HepG2 (cell line): ENCODE results near the gene C1orf185. TPM values are rescaled to one million over a fixed set of nuclear protein-coding genes. Genes with fewer than 3 reads are reported as not detected.

Experiments
- ARID3A ChIP-seq: IDR thresholded peaks from 2 replicates; pipeline ENCODE4 v1.6.1; 2012; ENCODE audit warnings: low read depth, low read length, improper control_type of control experiment
- FOXO1 ChIP-seq: sonication (generic); formaldehyde crosslinking; IDR thresholded peaks from 2 replicates; pipeline ENCODE4 v1.4.0; 2020; ENCODE audit warnings: missing genetic modification reagents
- HMGA1 ChIP-seq: sonication (generic); formaldehyde crosslinking; conservative IDR thresholded peaks from 2 replicates; pipeline ENCODE4 v1.4.0; 2020; ENCODE audit warnings: missing genetic modification reagents
- MAFK ChIP-seq, 2 experiments: IDR thresholded peaks in 1 of 2; conservative IDR thresholded peaks in 1 of 2; 2 replicates each; pipeline ENCODE4 v1.6.1; 2011; ENCODE audit warnings: improper control_type of control experiment in 2 of 2, low read length in 2 of 2
- MAZ ChIP-seq, 2 experiments: sonication (generic) in 1 of 2; formaldehyde crosslinking in 1 of 2; IDR thresholded peaks; 2 replicates each; pipeline versions ENCODE4 v1.5.0 to v1.6.1; 2012 to 2020; ENCODE audit warnings: low read depth in 2 of 2, mild to moderate bottlenecking in 2 of 2, borderline replicate concordance in 1 of 2, improper control_type of control experiment in 1 of 2, low read length in 1 of 2, missing genetic modification reagents in 1 of 2, moderate library complexity in 1 of 2
- RBAK ChIP-seq: sonication (generic); formaldehyde crosslinking; IDR thresholded peaks from 2 replicates; pipeline ENCODE4 v1.5.1; 2020; ENCODE audit warnings: mild to moderate bottlenecking, missing genetic modification reagents
- RBM22 ChIP-seq: fragments of 200-400 bp; formaldehyde crosslinking; optimal IDR thresholded peaks from 2 replicates; pipeline ENCODE3; 2017; ENCODE audit warnings: mild to moderate bottlenecking, low read length, moderate library complexity
- SKIL ChIP-seq: sonication (generic); formaldehyde crosslinking; IDR thresholded peaks from 2 replicates; pipeline ENCODE4 v1.8.0; 2022; ENCODE audit warnings: missing genetic modification reagents, mild to moderate bottlenecking, moderate library complexity, borderline replicate concordance
- SMAD1 ChIP-seq: sonication (generic); formaldehyde crosslinking; IDR thresholded peaks from 2 replicates; pipeline ENCODE4 v1.4.0; 2020; ENCODE audit warnings: missing genetic modification reagents, low read depth, mild to moderate bottlenecking, borderline replicate concordance
- TCF7 ChIP-seq: sonication (generic); IDR thresholded peaks from 2 replicates; pipeline ENCODE4 v1.6.1; 2016; ENCODE audit warnings: antibody characterized with exemption, low read depth
- THAP11 ChIP-seq: IDR thresholded peaks from 2 replicates; pipeline ENCODE4 v1.6.1; 2016; ENCODE audit warnings: missing biosample characterization, missing genetic modification reagents
- THYN1 ChIP-seq: sonication (generic); formaldehyde crosslinking; IDR thresholded peaks from 2 replicates; pipeline ENCODE4 v1.8.1; 2023; ENCODE audit warnings: low read depth, mild to moderate bottlenecking, moderate library complexity, missing genetic modification reagents, borderline replicate concordance
- XRCC5 ChIP-seq: fragments of 200-400 bp; formaldehyde crosslinking; optimal IDR thresholded peaks from 2 replicates; pipeline ENCODE3; 2017; ENCODE audit warnings: mild to moderate bottlenecking, low read length
- ZBTB3 ChIP-seq: sonication (generic); formaldehyde crosslinking; IDR thresholded peaks from 2 replicates; pipeline ENCODE4 v1.4.0; 2020; ENCODE audit warnings: low read depth, mild to moderate bottlenecking, moderate library complexity, missing genetic modification reagents, borderline replicate concordance
- ZNF180 ChIP-seq: sonication (generic); formaldehyde crosslinking; IDR thresholded peaks from 2 replicates; pipeline ENCODE4 v1.4.0; 2020; ENCODE audit warnings: low read depth, missing genetic modification reagents, borderline replicate concordance
- ZNF563 ChIP-seq: sonication (generic); formaldehyde crosslinking; IDR thresholded peaks from 2 replicates; pipeline ENCODE4 v1.8.0; 2022; ENCODE audit warnings: mild to moderate bottlenecking, moderate library complexity, missing genetic modification reagents
- ZNF788 ChIP-seq: sonication (generic); formaldehyde crosslinking; IDR thresholded peaks from 2 replicates; pipeline ENCODE4 v1.5.0; 2020; ENCODE audit warnings: mild to moderate bottlenecking, missing genetic modification reagents, borderline replicate concordance
- polyA plus RNA-seq, 8 experiments: library from polyadenylated mRNA; depleted of rRNA in 3 of 8; stranded (reverse) in 7 of 8; unstranded in 1 of 8; fragments of >200 nt; fragmentation: Illumina TruSeq in 4 of 8; extraction: Trizol in 4 of 8; gene quantifications; 2 replicates each; pipeline versions ENCODE4 v1.2.1 to v1.2.3, GENCODE V29; 2011 to 2016; ENCODE audit warnings: low read depth in 4 of 8, missing spikeins in 1 of 8, mixed read lengths in 1 of 8; ENCODE audit not compliant: insufficient read depth in 1 of 8
- total RNA-seq, 5 experiments: library from RNA; depleted of rRNA; stranded (reverse); fragments of >200 nt; fragmentation: Illumina TruSeq; extraction: Trizol; gene quantifications; 2 replicates each; pipeline ENCODE4 v1.2.3, GENCODE V29; 2016; ENCODE audit warnings: low read depth in 1 of 5
- TF ChIP-seq, protein P1 (sequence below): sonication (generic); formaldehyde crosslinking; IDR thresholded peaks from 2 replicates; pipeline ENCODE4 v1.4.0; 2020; ENCODE audit warnings: missing genetic modification reagents
- TF ChIP-seq, protein P2 (sequence below): sonication (generic); formaldehyde crosslinking; IDR thresholded peaks from 2 replicates; pipeline ENCODE4 v1.5.1; 2020; ENCODE audit warnings: missing genetic modification reagents, mild to moderate bottlenecking, borderline replicate concordance

C1orf185 gene
- total and polyA plus RNA-seq, 2 of the 13 experiments (the other 11 are each of a cell fraction or from before 2014, with no cell fraction given): not detected

DNA sequence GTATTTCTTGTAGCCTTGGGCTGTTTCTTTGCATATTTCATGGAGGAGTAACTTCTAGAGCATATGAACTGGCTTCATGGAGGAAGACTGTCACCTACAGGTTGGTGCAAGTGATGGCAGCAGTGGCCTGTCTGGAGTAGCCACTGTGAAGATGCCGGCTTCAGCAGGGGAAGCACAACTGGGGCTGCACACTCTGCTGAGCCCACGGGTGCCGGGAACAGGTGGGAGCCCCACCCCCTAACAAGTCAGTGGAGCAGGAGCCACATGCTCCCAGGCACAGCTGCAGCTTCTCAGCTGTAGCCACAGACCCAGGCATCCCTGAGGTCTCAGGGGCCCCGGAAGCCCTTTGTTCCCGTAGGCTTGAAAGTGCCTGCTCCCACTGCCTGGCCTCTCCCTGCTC is 43.2 kb upstream of the C1orf185 start (continued):
- TF ChIP-seq, protein P1, sequence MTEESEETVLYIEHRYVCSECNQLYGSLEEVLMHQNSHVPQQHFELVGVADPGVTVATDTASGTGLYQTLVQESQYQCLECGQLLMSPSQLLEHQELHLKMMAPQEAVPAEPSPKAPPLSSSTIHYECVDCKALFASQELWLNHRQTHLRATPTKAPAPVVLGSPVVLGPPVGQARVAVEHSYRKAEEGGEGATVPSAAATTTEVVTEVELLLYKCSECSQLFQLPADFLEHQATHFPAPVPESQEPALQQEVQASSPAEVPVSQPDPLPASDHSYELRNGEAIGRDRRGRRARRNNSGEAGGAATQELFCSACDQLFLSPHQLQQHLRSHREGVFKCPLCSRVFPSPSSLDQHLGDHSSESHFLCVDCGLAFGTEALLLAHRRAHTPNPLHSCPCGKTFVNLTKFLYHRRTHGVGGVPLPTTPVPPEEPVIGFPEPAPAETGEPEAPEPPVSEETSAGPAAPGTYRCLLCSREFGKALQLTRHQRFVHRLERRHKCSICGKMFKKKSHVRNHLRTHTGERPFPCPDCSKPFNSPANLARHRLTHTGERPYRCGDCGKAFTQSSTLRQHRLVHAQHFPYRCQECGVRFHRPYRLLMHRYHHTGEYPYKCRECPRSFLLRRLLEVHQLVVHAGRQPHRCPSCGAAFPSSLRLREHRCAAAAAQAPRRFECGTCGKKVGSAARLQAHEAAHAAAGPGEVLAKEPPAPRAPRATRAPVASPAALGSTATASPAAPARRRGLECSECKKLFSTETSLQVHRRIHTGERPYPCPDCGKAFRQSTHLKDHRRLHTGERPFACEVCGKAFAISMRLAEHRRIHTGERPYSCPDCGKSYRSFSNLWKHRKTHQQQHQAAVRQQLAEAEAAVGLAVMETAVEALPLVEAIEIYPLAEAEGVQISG (CRISPR knock-in tag): no peak
- TF ChIP-seq, protein P2, sequence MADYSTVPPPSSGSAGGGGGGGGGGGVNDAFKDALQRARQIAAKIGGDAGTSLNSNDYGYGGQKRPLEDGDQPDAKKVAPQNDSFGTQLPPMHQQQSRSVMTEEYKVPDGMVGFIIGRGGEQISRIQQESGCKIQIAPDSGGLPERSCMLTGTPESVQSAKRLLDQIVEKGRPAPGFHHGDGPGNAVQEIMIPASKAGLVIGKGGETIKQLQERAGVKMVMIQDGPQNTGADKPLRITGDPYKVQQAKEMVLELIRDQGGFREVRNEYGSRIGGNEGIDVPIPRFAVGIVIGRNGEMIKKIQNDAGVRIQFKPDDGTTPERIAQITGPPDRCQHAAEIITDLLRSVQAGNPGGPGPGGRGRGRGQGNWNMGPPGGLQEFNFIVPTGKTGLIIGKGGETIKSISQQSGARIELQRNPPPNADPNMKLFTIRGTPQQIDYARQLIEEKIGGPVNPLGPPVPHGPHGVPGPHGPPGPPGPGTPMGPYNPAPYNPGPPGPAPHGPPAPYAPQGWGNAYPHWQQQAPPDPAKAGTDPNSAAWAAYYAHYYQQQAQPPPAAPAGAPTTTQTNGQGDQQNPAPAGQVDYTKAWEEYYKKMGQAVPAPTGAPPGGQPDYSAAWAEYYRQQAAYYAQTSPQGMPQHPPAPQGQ (CRISPR knock-in tag): no peak
- no peak for TF ChIP-seq ZNF788 (CRISPR knock-in tag)
- TF ChIP-seq THYN1: no peak
- no peak for TF ChIP-seq MAFK (conservative IDR thresholded peaks at IDR 0.05 in 1 of 2, IDR thresholded peaks at IDR 0.05 in 1 of 2; ENCODE audit: low read length in 2 of 2)
- no peak for TF ChIP-seq ZNF180 (CRISPR knock-in tag)
- TF ChIP-seq XRCC5: peak; percentile 35
- TF ChIP-seq RBM22: no peak
- TF ChIP-seq TCF7: no peak
- TF ChIP-seq RBAK (CRISPR knock-in tag): no peak
- 0 out of 2 replicates have a peak, but pooled peaks have one; percentile 31 for TF ChIP-seq THAP11
- TF ChIP-seq ZNF563 (CRISPR knock-in tag): no peak
- TF ChIP-seq HMGA1 (CRISPR knock-in tag): no peak
- TF ChIP-seq ARID3A: no peak
- TF ChIP-seq ZBTB3: no peak
- TF ChIP-seq MAZ (IDR thresholded peaks at IDR 0.05; ENCODE audit: borderline replicate concordance, low read depth, low read length): no peak
- no peak for TF ChIP-seq MAZ (CRISPR knock-in tag; IDR thresholded peaks at IDR 0.05; ENCODE audit: low read depth)
- no peak for TF ChIP-seq SKIL
- 0 out of 2 replicates have a peak, but pooled peaks have one; percentile 13 for TF ChIP-seq FOXO1 (CRISPR knock-in tag)
- TF ChIP-seq SMAD1 (CRISPR knock-in tag): no peak
